Measurements from ENCODE around the gene KIF3C. TPM values are rescaled to one million over a fixed set of nuclear protein-coding genes. Genes with fewer than 3 reads are reported as not detected.
"Not testable (repeated sequence)": the region's sequence is repeated elsewhere in the genome, so short reads cannot be mapped to it uniquely, and the experiment has no call there.

The KIF3C gene
- total RNA-seq, 3 donors from 2014 or later: 3.4 to 32.8 (median 6.0) TPM

GRCh38 chr2:25897506-25897905 is 84.8 kb downstream of the KIF3C start:
- no peak overlapping the region for H3K27ac ChIP-seq
- TF ChIP-seq CTCF (IDR thresholded peaks at IDR 0.05) (no peak), POLR2A (IDR thresholded peaks at IDR 0.05) (no peak), POLR2AphosphoS5 (IDR thresholded peaks at IDR 0.05) (no peak)
- intact Hi-C loops (cut with DNase I; ENCODE audit: low total_unique reads): no loop called here
- H3K36me3 ChIP-seq: no peaks in the 10 kb centered on the region
- H3K4me1 ChIP-seq: no peaks in the 10 kb centered on the region
- H3K9me3 ChIP-seq: no peaks in the 10 kb centered on the region
- no peaks in the 10 kb centered on the region for H3K27me3 ChIP-seq
- H3K4me3 ChIP-seq: no peak overlapping the region
- DNase-seq (ENCODE audit: low spot score in 2 of 2): no peak

- H3K36me3 ChIP-seq; H3K27ac ChIP-seq; H3K4me3 ChIP-seq; H3K27me3 ChIP-seq; DNase-seq (ENCODE audit: low spot score in 2 of 2); H3K9me3 ChIP-seq; H3K4me1 ChIP-seq; intact Hi-C loops (cut with DNase I; ENCODE audit: low total_unique reads): not testable (repeated sequence)
Observed at GRCh38 chr2:25896308-25896707, 86.0 kb downstream of the KIF3C start.

- Histone ChIP-seq H3K9me3 (no peaks in the 10 kb centered on the region), H3K27me3 (no peaks in the 10 kb centered on the region), H3K4me1 (no peaks in the 10 kb centered on the region), H3K4me3 (no peak overlapping the region), H3K36me3 (no peaks in the 10 kb centered on the region), H3K27ac (no peak overlapping the region)
- no peak for DNase-seq (ENCODE audit: low spot score in 2 of 2)
- TF ChIP-seq CTCF (IDR thresholded peaks at IDR 0.05): no peak
- intact Hi-C loops (cut with DNase I; ENCODE audit: low total_unique reads): no loop called here
Observed at GRCh38 chr2:25895610-25896009, 86.7 kb downstream of the KIF3C start.

- H3K9me3 ChIP-seq: no peaks in the 10 kb centered on the region
- intact Hi-C loops (cut with DNase I; ENCODE audit: low total_unique reads): no loop called here
Observed at GRCh38 chr2:25895018-25895417, 87.3 kb downstream of the KIF3C start.

GRCh38 chr2:25894135-25894830 is 88.0 kb downstream of the KIF3C start:
- TF ChIP-seq CTCF (IDR thresholded peaks at IDR 0.05): no peak
- TF ChIP-seq POLR2AphosphoS5 (IDR thresholded peaks at IDR 0.05): no peak
- no peak for TF ChIP-seq POLR2A (IDR thresholded peaks at IDR 0.05)
- Histone ChIP-seq H3K4me1 (no peaks in the 10 kb centered on the region), H3K9me3 (no peaks in the 10 kb centered on the region), H3K4me3 (no peak overlapping the region), H3K27ac (no peak overlapping the region), H3K36me3 (no peaks in the 10 kb centered on the region), H3K27me3 (no peaks in the 10 kb centered on the region)
- intact Hi-C loops (cut with DNase I; ENCODE audit: low total_unique reads): no loop called here
- no peak for DNase-seq (ENCODE audit: low spot score in 2 of 2)

More at GRCh38 chr2:25895018-25895417, 87.3 kb downstream of the KIF3C start:
- no peaks in the 10 kb centered on the region for H3K27me3 ChIP-seq
- TF ChIP-seq POLR2AphosphoS5 (IDR thresholded peaks at IDR 0.05): no peak
- no peak for TF ChIP-seq POLR2A (IDR thresholded peaks at IDR 0.05)
- TF ChIP-seq CTCF (IDR thresholded peaks at IDR 0.05): no peak
- DNase-seq (ENCODE audit: low spot score in 2 of 2): no peak
- no peak overlapping the region for H3K4me3 ChIP-seq
- no peaks in the 10 kb centered on the region for H3K36me3 ChIP-seq
- no peaks in the 10 kb centered on the region for H3K4me1 ChIP-seq
- H3K27ac ChIP-seq: no peak overlapping the region

- Histone ChIP-seq H3K4me3 (no peak overlapping the region), H3K27me3 (no peaks in the 10 kb centered on the region), H3K36me3 (no peaks in the 10 kb centered on the region), H3K4me1 (no peaks in the 10 kb centered on the region), H3K27ac (no peak overlapping the region), H3K9me3 (no peaks in the 10 kb centered on the region)
- no peak for TF ChIP-seq POLR2AphosphoS5 (IDR thresholded peaks at IDR 0.05)
- no peak for TF ChIP-seq POLR2A (IDR thresholded peaks at IDR 0.05)
- no peak for TF ChIP-seq CTCF (IDR thresholded peaks at IDR 0.05)
- no peak for DNase-seq (ENCODE audit: low spot score in 2 of 2)
- intact Hi-C loops (cut with DNase I; ENCODE audit: low total_unique reads): no loop called here
Observed at GRCh38 chr2:25891672-25892071, 90.6 kb downstream of the KIF3C start.

Data from breast epithelium (tissue), 4 donors.